ENCODE measurements around the gene HOPX.
"Not testable (repeated sequence)": the region's sequence is repeated elsewhere in the genome, so short reads cannot be mapped to it uniquely, and the experiment has no call there.

The HOPX gene, protein sequence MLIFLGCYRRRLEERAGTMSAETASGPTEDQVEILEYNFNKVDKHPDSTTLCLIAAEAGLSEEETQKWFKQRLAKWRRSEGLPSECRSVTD

GRCh38 chr4:56681158-56681852 is at the start of gene HOPX:
Gene HOPX (minus strand): TSS chr4:56681296. CDS start chr4:56657816, 23,480 bp downstream.
- no peak for DNase-seq

DNA sequence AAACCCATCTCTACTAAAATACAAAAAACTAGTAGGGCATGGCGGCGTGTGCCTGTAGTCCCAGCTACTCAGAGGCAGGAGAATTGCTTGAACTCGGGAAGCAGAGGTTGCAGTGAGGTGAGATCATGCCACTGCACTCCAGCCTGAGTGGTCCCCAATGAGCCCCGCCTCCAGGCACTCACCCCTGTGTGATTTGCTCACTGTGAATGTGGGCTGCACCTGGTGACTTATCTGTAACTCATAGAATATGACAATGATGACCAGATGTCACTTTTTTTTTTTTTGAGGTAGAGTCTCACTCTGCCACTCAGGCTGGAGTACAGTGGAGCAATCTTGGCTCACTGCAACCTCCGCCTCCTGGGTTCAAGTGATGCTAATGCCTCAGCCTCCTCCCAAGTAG is 49.0 kb upstream of the HOPX start:
- no peak for DNase-seq

DNA sequence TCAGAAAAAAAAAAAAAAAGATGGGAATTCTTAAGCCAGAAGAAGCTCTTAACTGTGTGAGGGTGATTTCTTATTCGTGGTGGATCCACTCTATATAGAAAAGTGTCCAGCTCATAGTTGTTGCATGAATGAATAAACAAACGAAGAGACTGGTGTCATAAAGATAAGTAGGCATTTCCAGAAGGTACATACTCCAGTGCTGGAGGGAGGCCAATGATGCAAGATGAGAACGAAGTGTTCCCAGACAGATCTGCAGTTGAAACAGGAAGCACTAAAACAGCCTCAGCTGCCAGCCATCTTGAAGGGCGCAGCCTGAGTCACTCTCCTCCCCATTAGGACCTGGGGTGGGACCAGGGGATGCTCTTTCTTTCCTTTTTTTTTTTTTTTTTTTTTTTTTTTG is 47.4 kb upstream of the HOPX start:
- no peak for DNase-seq

GRCh38 chr4:56727150-56727549 is 46.1 kb upstream of the HOPX start:
- DNase-seq = no peak

DNA sequence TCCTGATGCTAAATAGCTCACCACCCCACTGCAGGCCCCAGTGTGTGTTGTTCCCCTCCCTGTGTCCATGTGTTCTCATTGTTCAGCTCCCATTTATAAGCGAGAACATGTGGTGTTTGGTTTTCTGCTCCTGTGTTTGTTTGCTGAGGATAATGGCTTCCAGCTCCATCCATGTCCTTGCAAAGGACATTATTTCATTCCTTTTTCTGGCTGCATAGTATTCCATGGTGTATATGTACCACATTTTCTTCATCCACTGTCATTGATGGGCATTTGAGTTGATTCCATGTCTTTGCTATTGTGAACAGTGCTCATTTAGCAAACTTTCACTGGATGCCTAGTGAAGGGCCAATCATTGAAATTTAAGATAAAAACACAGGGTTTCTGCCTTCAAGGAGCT is 45.5 kb upstream of the HOPX start:
- DNase-seq = not testable (repeated sequence)

DNA sequence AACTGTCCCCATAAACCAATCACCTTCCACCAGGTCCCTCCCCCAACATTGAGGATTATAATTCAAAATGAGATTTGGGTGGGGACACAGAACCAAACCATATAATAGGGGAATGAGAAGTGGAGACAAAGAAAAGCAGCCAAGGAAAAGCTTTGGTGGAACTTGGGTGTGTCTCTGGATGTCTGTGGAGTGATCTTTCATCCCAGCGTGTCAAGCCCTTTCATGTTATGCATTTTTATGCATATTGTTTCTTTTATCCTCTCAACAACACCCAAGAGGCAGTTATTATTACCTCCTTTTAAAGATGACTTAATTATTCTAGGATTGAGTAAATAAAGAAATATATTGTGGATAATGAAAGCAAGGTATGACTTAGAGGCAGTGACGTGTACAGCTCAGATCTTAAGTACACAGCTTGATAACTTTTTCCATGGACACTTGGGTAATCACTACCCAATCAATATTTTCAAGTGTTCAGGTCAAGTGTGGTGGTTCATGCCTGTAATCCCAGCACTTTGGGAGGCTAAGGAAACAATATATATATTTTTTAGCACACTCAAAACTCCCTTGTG is 42.6 kb upstream of the HOPX start:
- DNase-seq = no peak

GRCh38 chr4:56723201-56723605 is 42.1 kb upstream of the HOPX start:
- no peak for DNase-seq

DNA sequence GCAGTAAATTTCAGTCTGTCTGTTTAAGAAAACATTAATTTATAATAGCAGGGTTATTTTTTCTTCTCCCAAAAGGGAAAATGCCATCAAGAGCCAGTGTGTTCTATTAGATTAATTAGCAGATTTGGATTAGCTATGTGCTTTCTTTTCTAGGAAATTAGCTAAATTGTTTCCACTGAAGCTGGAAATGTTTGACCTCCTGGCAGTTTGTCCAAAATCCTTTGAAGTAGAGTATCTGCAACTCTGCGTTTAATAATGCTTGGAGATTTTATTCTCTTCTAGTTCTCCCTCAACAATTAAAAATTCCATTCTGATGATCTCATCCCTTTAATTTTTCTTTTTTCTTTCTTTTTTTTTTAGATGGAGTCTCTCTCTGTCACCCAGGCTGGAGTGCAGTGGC is 27.1 kb upstream of the HOPX start:
- no peak for DNase-seq

DNA sequence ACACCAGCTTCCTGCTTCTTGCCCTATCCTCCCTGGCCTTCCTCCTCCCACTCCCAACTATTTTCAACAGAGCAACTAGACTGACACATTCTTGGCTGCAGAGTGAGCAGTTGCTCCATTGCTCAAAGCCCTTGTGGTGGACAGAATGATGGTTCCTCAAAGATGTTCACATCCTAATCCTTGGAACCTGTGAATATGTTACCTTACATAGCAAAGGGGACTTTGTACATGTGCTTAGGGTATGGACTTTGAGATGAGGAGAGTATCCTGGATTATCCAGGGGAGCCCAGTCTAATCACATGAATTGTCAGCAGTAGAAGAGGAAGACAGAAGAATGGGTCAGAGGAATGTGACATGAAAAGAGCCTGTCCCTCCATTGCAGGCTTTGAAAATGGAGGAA is 24.9 kb upstream of the HOPX start:
- DNase-seq = no peak

DNA sequence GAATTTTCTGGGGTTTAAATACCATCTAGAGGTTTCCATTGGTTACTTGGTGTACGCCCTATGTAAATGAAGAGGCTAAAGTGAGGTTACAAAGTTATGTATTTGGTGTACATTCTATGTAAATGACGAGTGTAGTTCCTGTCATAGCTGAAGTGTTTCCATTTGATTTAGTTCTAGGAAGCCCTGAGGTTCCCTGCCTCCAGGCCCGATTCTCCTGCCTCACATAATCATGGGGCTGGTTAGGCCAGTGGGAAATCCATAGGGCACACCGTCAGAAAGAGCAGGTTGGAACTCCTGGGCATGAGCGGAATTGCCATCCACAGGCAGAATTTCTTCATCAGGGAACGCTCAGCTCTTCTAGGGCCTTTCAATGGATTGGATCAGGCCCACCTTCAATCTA is 24.2 kb upstream of the HOPX start:
- DNase-seq = no peak

DNA sequence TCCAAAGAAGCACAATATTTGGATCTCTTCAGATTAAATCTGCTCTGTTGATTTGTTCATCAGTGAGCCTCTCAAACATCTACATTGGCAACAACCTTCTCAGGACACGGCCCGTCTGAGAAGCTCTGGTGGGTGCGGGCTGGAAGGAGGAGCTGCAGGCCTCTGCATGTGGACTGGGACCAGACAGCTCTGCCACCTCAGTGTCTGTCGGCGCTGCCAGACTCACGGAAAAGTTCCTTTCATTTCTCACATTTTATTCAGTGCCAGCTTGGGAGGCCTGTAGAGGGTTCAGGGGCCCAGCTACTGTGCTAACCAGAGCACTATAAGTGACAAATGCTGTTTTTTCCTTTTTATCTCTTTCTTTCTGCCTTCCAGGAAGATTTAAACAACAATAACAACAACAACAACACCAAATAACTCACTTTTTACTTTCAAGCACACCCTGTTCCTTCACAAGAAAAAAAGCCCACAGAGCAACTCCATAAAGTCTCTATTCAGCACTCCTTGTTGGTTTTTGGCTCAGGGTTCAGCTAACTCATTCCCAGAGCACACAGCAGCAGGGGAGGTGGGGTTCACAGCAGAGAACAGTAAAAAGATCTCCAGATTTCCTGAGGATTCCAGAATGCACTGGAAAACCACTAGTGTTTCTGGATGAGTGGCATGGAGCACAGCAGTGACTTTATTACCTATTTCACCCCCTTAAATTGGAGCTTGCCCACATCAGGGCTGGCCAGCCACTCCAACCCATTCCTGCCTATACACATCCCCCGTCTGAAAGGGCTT is 23.2 kb upstream of the HOPX start:
- DNase-seq = no peak

- no peak for DNase-seq
Measured at GRCh38 chr4:56703378-56703777, 22.3 kb upstream of the HOPX start.

- no peak for DNase-seq
Measured at GRCh38 chr4:56701644-56702043, 20.5 kb upstream of the HOPX start.

GRCh38 chr4:56701161-56701480 is 20.0 kb upstream of the HOPX start:
- DNase-seq = no peak

DNA sequence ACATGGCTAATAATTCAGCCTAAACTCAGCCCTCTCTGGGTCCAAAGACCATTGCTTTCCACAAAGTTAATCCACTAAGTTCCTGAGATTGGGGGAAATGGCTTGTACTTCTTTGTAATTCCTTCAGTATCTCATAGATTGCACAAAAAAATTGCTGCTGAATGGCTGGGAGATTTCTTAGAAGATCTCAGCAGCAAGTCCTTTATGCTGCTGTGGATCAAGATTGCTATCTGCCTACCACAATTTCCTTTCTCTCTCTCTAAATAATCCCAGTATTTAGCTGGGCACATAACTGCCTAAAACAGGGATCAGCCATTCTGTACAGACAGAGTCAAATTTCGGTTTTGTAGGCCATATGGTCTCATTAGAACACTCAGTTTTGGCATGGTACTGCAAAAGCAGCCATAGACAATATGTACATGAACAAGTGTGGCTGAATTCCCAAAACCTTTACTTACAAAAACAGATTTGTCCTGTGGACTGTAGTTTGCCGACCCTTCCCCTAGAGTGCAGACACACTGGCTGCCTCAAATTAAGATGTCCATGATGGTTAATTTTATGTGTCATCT is 18.5 kb upstream of the HOPX start:
- DNase-seq = no peak

DNA sequence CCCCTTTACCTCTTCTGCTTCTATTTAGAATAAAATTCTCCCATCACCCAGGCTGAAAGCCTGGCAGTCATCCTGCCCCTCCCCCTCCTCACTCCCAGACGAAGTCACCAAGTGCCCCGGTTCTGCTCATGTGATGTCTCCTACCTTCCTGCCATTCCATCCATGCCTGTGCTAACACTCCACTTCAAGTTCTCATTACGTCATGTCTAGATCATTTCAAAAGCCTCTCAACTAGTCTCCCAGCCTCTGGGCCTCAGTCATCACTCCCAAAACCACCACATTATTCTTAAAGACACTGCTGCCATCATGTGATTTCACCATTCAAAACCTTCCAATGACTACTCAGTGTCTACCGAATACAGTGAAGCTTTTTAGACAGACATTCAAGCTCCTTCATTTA is 17.2 kb upstream of the HOPX start:
- no peak for DNase-seq

DNA sequence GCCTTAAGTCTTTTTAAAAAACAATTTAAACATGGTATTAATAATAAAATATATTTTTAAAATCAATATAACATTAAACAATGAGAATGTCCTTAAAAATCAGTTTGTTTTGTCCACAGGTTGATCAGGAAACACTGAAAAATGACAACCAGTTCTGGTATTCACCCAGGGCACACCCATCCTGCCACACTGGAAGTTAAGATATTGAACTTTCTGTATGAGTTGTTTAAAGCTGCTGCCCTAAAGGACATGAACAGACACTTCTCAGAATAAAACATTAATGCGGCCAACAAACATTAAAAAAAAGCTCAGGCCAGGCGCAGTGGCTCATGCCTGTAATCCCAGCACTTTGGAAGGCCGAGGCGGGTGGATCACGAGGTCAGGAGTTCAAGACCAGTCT is 15.0 kb upstream of the HOPX start:
- DNase-seq = no peak

GRCh38 chr4:56693476-56693875 is 12.4 kb upstream of the HOPX start:
- DNase-seq = not testable (repeated sequence)

DNA sequence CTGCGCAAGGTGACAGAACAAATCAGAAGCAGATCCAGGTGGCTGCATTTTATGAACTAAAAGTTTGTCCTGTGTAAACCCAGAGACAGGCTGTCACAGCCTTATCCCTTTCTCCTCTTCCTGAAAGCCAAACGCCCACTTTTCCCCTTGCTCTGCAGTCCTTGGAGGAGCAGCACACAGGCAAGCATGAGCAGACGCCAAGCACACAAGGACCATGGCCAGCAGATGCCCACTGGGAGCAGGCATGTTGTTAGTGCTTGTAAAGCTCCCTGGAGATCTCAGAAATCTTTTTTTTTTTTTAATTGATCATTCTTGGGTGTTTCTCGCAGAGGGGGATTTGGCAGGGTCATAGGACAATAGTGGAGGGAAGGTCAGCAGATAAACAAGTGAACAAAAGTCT is 11.5 kb upstream of the HOPX start:
- DNase-seq = no peak

DNA sequence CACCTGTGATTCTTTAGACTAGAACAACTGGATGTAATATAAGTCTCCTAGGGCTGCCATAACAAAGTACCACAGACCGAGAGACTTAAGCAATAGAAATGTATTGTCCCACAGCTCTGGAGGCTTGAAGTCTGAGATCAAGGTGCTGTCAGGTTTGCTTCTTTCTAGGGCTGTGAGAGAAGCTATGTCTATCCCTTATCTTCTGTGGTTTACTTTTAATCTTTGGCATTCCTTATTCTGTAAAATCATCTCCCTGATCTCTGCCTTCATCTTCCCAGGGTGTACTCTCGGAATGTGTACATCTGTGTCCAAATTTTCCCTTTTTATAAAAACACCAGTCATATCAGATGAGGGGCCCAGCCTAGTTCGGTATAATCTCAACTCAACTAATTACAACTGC is 10.3 kb upstream of the HOPX start:
- DNase-seq = no peak

GRCh38 chr4:56690393-56690792 is 9.3 kb upstream of the HOPX start:
- DNase-seq = no peak

DNA sequence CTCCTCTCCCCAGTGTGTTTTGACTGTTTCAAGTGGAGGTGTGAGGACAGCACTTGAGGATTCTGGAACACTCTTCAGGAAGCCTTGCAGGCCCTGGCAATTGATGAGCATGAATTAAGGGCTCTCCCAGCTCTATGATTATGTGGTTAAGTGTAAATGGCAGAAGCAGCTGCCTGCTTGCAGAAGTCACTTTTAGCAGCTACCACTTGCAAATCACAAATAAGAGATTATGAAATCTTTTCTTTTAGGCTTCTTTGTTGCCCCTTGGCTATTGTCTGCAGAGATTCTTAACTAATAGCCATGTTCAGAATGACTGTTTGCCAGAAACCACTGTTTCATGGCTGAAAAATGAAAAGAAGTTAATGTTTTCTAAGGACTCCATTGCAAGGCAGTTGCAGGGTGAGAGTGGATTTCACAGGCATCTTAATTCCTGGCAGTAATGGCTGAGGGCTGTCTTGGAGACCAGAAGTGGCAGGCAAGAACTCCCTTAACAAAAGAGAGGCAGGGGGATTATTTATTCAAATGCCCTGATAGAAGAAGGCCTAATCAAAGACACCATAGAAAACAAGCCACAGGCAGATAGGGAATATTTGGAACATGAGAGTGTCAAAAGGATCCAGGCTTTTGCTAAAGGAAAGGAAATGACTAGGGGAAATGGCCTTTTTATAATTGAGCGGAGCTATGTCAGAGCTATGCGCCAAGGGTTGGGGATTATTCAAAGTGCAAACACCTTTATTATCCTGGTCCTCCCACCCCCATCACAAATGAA is 8.3 kb upstream of the HOPX start:
- DNase-seq = no peak

GRCh38 chr4:56688094-56688647 is 7.1 kb upstream of the HOPX start:
- no peak for DNase-seq

Measured in NCI-H146 (cell line).